BLaER1 (cell line): Measurements from ENCODE around the gene ELOVL7.

Experiments used
- H3K27ac ChIP-seq: shearing (Covaris generic); formaldehyde crosslinking; 2 replicates; pipeline ENCODE4 v1.8.1; 2022
- H3K27me3 ChIP-seq: shearing (Covaris generic); formaldehyde crosslinking; 2 replicates; pipeline ENCODE4 v1.8.1; 2022
- H3K36me3 ChIP-seq: shearing (Covaris generic); formaldehyde crosslinking; 2 replicates; pipeline ENCODE4 v1.8.1; 2022
- H3K4me1 ChIP-seq: shearing (Covaris generic); formaldehyde crosslinking; 2 replicates; pipeline ENCODE4 v1.8.1; 2022
- H3K4me2 ChIP-seq: shearing (Covaris generic); formaldehyde crosslinking; 2 replicates; pipeline ENCODE4 v1.8.1; 2022
- H3K4me3 ChIP-seq: shearing (Covaris generic); formaldehyde crosslinking; 2 replicates; pipeline ENCODE4 v1.8.1; 2022
- H3K9ac ChIP-seq: shearing (Covaris generic); formaldehyde crosslinking; 2 replicates; pipeline ENCODE4 v1.8.1; 2022
- H3K9me3 ChIP-seq: shearing (Covaris generic); formaldehyde crosslinking; 2 replicates; pipeline ENCODE4 v1.8.1; 2022
- H4K20me1 ChIP-seq: shearing (Covaris generic); formaldehyde crosslinking; 2 replicates; pipeline ENCODE4 v1.8.1; 2022
- Cebpa-rat ChIP-seq: shearing (Covaris generic); IDR thresholded peaks from 2 replicates; pipeline ENCODE4 v1.8.1; 2022

Gene ELOVL7

GRCh38 chr5:60843936-60844905 lies at the start of gene ELOVL7:
Gene ELOVL7, minus strand, starts transcription at chr5:60844269. Its CDS starts 56,872 bp downstream, at chr5:60787397.
- TF ChIP-seq Cebpa-rat = no peak
- no peaks in the 10 kb centered on the region for H3K9me3 ChIP-seq
- no peaks in the 10 kb centered on the region for H3K36me3 ChIP-seq
- peaks cover 13% of the 10 kb centered on the region; the same call in 1 of the 2 replicates for H4K20me1 ChIP-seq
- peak within 1 kb of the TSS; percentile 98 for H3K4me2 ChIP-seq
- peak within 1 kb of the TSS; percentile 64; the same call in 1 of the 2 replicates for H3K9ac ChIP-seq
- H3K4me1 ChIP-seq = peaks cover 13% of the 10 kb centered on the region; the same call in 1 of the 2 replicates
- H3K27me3 ChIP-seq = peaks cover 34% of the 10 kb centered on the region
- peak within 1 kb of the TSS; percentile 73 for H3K4me3 ChIP-seq
- no peak within 1 kb of the TSS for H3K27ac ChIP-seq

DNA sequence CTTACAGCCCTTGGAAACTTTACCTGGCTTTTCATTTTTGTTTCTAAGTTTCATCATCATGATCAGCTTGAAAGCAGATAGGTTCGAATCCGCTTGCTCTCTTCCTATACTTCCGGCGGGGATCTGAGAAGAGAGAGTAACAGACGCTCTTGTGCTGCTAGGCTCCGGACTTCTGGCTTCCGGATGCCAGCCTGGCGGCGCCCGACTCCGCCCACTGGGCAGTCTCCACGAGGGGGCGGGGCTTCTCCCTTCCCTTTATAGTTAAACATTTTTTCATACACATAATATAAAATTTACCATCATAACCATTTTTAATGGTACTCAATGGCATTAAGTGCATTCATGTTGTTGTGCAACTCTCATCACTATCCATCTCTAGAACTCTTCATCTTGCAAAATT lies 49.5 kb upstream of the ELOVL7 start:
- no peaks in the 10 kb centered on the region for H4K20me1 ChIP-seq
- no peak overlapping the region for H3K27ac ChIP-seq
- no peaks in the 10 kb centered on the region; the same call in 1 of the 2 replicates for H3K9me3 ChIP-seq
- TF ChIP-seq Cebpa-rat = no peak
- H3K4me3 ChIP-seq = no peak overlapping the region
- no peaks in the 10 kb centered on the region for H3K27me3 ChIP-seq
- no peak overlapping the region for H3K4me2 ChIP-seq
- H3K9ac ChIP-seq = no peak overlapping the region
- peaks cover 50% of the 10 kb centered on the region for H3K36me3 ChIP-seq
- no peaks in the 10 kb centered on the region for H3K4me1 ChIP-seq

DNA sequence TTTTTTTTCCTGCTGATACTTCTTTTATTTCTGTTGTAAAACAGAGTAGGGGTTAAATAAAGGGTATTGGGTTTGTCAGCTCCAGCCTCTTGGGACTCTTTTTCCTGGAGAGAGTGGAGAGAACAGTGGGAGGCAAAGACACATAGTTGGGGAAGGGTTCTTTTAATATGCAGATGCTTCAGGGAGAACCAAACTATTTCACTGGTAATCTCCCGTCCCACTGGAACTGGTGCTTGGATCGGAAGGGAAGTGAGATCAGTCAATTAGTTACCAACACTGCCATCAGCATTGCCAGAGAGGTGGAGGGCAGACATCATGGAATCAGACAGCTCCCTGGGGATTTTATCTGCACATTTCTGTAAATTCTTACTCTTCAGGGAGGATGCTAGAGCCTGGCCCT lies 47.6 kb upstream of the ELOVL7 start:
- Histone ChIP-seq H3K36me3 (peaks cover 44% of the 10 kb centered on the region), H4K20me1 (no peaks in the 10 kb centered on the region), H3K27ac (no peak overlapping the region), H3K9me3 (no peaks in the 10 kb centered on the region; the same call in 1 of the 2 replicates), H3K4me2 (no peak overlapping the region), H3K4me1 (no peaks in the 10 kb centered on the region), H3K4me3 (no peak overlapping the region), H3K27me3 (no peaks in the 10 kb centered on the region), H3K9ac (no peak overlapping the region)
- TF ChIP-seq Cebpa-rat = no peak

GRCh38 chr5:60888359-60889061 lies 44.4 kb upstream of the ELOVL7 start:
- peaks cover 17% of the 10 kb centered on the region for H3K36me3 ChIP-seq
- no peak for TF ChIP-seq Cebpa-rat

DNA sequence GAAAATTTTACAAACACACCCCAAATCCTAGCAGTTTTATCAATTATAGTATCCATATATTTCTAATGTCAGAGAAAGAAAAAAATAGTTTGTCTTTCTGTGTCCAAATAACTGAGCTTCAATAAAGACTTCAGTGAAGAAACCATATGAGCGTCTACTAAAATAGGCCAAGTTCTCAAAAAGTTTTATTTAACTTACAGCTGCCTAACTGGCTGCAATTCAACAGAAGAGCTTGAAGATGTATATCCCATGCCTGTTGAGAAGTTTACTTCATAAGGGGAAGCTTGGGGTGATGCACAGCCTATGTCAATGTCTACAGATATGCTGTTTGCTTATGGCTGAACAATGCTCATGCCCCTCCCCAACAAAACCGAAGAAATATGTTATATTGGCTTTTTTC lies 43.7 kb upstream of the ELOVL7 start:
- no peak overlapping the region for H3K4me2 ChIP-seq
- no peaks in the 10 kb centered on the region for H3K4me1 ChIP-seq
- H3K27me3 ChIP-seq = no peaks in the 10 kb centered on the region
- no peaks in the 10 kb centered on the region for H4K20me1 ChIP-seq
- H3K36me3 ChIP-seq = peaks cover 10% of the 10 kb centered on the region
- TF ChIP-seq Cebpa-rat = no peak
- H3K4me3 ChIP-seq = no peak overlapping the region
- H3K9me3 ChIP-seq = no peaks in the 10 kb centered on the region
- no peak overlapping the region for H3K27ac ChIP-seq
- H3K9ac ChIP-seq = no peak overlapping the region

More at GRCh38 chr5:60888359-60889061, 44.4 kb upstream of the ELOVL7 start:
- no peak overlapping the region for H3K4me3 ChIP-seq
- H3K4me1 ChIP-seq = no peaks in the 10 kb centered on the region
- H4K20me1 ChIP-seq = no peaks in the 10 kb centered on the region
- H3K27ac ChIP-seq = no peak overlapping the region
- no peaks in the 10 kb centered on the region for H3K27me3 ChIP-seq
- no peak overlapping the region for H3K4me2 ChIP-seq
- H3K9ac ChIP-seq = no peak overlapping the region
- no peaks in the 10 kb centered on the region for H3K9me3 ChIP-seq

DNA sequence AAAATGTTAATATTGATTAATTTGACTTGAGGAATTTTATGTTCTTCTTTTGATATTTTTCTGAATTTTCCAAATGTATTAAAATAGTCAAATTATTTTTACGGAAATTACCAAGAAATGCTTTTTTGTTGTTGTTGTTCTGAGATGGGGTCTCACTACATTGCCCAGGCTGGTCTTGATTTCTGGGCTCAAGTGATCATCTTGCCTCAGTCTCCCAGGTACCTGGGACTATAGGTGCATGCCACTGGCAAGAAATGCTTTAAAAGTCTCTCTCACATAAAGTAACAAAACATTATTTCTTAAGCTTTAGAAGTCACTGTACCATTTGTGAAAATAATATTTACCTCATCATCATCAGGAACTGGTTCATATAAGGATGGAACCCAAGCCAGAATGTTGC lies 43.0 kb upstream of the ELOVL7 start:
- H3K4me1 ChIP-seq = no peaks in the 10 kb centered on the region
- H3K27ac ChIP-seq = no peak overlapping the region
- H3K9me3 ChIP-seq = peaks cover 4% of the 10 kb centered on the region; the same call in 1 of the 2 replicates
- H3K9ac ChIP-seq = no peak overlapping the region
- no peak for TF ChIP-seq Cebpa-rat
- H3K27me3 ChIP-seq = no peaks in the 10 kb centered on the region
- no peak overlapping the region for H3K4me3 ChIP-seq
- H4K20me1 ChIP-seq = no peaks in the 10 kb centered on the region
- H3K4me2 ChIP-seq = no peak overlapping the region
- H3K36me3 ChIP-seq = peaks cover 9% of the 10 kb centered on the region; the same call in 1 of the 2 replicates

DNA sequence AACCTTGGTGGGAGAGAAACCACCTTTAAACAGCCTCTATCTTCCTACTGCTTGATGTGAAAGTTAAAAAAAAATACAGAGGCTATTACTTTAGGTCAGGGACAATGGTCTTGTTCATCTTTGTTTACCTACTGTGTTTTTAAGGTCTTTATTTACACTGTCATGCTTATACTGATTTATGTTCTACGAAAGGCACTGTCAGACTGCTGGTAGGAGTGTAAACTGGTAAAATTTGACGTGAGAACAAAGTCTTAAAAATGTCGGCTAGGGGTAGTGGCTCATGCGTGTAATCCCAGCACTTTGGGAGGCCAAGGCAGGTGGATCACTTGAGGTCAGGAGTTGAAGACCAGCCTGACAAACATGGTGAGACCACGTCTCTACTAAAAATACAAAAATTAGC lies 42.1 kb upstream of the ELOVL7 start:
- H3K27ac ChIP-seq = no peak overlapping the region
- no peak overlapping the region for H3K4me3 ChIP-seq
- no peak overlapping the region for H3K4me2 ChIP-seq
- H4K20me1 ChIP-seq = no peaks in the 10 kb centered on the region
- peaks cover 11% of the 10 kb centered on the region; the same call in 1 of the 2 replicates for H3K36me3 ChIP-seq
- no peak overlapping the region for H3K9ac ChIP-seq
- TF ChIP-seq Cebpa-rat = no peak
- no peaks in the 10 kb centered on the region for H3K4me1 ChIP-seq
- no peaks in the 10 kb centered on the region for H3K27me3 ChIP-seq
- H3K9me3 ChIP-seq = peaks cover 12% of the 10 kb centered on the region; the same call in 1 of the 2 replicates

DNA sequence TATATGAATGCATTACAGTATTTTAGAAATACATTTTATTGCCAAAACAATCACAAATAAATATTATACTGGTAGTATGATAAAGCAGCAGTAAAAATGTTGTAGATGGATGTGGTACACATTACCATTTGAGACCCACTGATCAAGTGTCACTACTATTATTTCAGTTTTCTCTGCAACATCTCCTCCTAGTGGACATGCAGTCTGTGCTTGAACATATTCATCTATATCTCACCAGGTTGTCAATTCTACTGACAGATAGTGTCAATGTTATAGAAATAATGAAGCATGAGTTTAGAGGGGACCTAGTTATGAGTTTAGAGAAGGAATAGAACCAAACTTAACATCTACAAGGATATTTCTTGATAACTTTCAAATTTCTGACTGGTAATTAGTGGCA lies 39.2 kb upstream of the ELOVL7 start:
- Histone ChIP-seq H3K4me1 (no peaks in the 10 kb centered on the region), H3K9me3 (peaks cover 15% of the 10 kb centered on the region; the same call in 1 of the 2 replicates), H3K9ac (no peak overlapping the region), H3K4me2 (no peak overlapping the region), H3K27me3 (no peaks in the 10 kb centered on the region), H3K36me3 (peaks cover 11% of the 10 kb centered on the region; the same call in 1 of the 2 replicates), H4K20me1 (no peaks in the 10 kb centered on the region), H3K27ac (no peak overlapping the region), H3K4me3 (no peak overlapping the region)
- TF ChIP-seq Cebpa-rat = no peak

GRCh38 chr5:60872892-60873291 lies 28.8 kb upstream of the ELOVL7 start:
- Histone ChIP-seq H3K4me3 (no peak overlapping the region), H3K27me3 (no peaks in the 10 kb centered on the region)

More at GRCh38 chr5:60872892-60873291, 28.8 kb upstream of the ELOVL7 start:
- Histone ChIP-seq H3K4me2 (no peak overlapping the region), H3K36me3 (peaks cover 10% of the 10 kb centered on the region; the same call in 1 of the 2 replicates), H4K20me1 (no peaks in the 10 kb centered on the region), H3K9me3 (peaks cover 26% of the 10 kb centered on the region), H3K27ac (no peak overlapping the region), H3K9ac (no peak overlapping the region), H3K4me1 (no peaks in the 10 kb centered on the region)
- no peak for TF ChIP-seq Cebpa-rat
